ENCODE data around the gene NUP133.
"Not testable (repeated sequence)": the region's sequence is repeated elsewhere in the genome, so short reads cannot be mapped to it uniquely, and the experiment has no call there.

The NUP133 gene

GRCh38 chr1:229478852-229479251, 29.3 kb downstream of the NUP133 start:
- in situ Hi-C loops (cut with HindIII; ENCODE audit: low sequenced_read_pairs), result no loop called here
- TF ChIP-seq, protein P1, sequence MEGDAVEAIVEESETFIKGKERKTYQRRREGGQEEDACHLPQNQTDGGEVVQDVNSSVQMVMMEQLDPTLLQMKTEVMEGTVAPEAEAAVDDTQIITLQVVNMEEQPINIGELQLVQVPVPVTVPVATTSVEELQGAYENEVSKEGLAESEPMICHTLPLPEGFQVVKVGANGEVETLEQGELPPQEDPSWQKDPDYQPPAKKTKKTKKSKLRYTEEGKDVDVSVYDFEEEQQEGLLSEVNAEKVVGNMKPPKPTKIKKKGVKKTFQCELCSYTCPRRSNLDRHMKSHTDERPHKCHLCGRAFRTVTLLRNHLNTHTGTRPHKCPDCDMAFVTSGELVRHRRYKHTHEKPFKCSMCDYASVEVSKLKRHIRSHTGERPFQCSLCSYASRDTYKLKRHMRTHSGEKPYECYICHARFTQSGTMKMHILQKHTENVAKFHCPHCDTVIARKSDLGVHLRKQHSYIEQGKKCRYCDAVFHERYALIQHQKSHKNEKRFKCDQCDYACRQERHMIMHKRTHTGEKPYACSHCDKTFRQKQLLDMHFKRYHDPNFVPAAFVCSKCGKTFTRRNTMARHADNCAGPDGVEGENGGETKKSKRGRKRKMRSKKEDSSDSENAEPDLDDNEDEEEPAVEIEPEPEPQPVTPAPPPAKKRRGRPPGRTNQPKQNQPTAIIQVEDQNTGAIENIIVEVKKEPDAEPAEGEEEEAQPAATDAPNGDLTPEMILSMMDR (IDR thresholded peaks at IDR 0.05; ENCODE audit: low read depth, low read length, missing control alignments), result no peak
- no peak for DNase-seq (ENCODE audit: low read depth)
- H3K4me3 ChIP-seq (ENCODE audit: low read depth, low read length), result no peak overlapping the region

GRCh38 chr1:229475859-229476258, 32.3 kb downstream of the NUP133 start:
- H3K4me3 ChIP-seq (ENCODE audit: low read depth, low read length); in situ Hi-C loops (cut with HindIII; ENCODE audit: low sequenced_read_pairs); DNase-seq (ENCODE audit: low read depth): not testable (repeated sequence)

GRCh38 chr1:229474509-229474908, 33.6 kb downstream of the NUP133 start:
- H3K4me3 ChIP-seq (ENCODE audit: low read depth, low read length), result no peak overlapping the region
- in situ Hi-C loops (cut with HindIII; ENCODE audit: low sequenced_read_pairs), result no loop called here
- TF ChIP-seq, protein P1 (IDR thresholded peaks at IDR 0.05; ENCODE audit: low read depth, low read length, missing control alignments), result no peak
- DNase-seq (ENCODE audit: low read depth), result no peak

DNA sequence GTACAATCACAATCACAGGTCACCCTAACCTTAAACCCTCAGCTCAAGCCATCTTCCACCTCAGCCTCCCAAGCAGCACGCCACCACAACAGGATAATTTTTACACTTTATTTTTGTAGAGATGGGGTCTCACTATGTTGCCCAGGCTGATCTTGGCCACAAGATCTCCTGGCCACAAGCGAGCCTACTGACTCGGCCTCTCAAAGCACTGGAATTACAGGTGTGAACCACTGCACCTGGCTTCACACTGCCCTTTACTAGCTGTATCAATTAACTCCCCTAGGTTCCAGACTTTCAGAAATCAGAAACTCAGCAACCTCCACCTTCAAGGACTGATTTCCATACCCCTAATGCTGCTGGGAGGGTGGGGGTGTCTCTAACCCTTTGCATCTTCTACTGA, 37.0 kb downstream of the NUP133 start:
- TF ChIP-seq, protein P1 (IDR thresholded peaks at IDR 0.05; ENCODE audit: low read depth, low read length, missing control alignments), result no peak
- DNase-seq (ENCODE audit: low read depth), result no peak
- no peak overlapping the region for H3K4me3 ChIP-seq (ENCODE audit: low read depth, low read length)
- in situ Hi-C loops (cut with HindIII; ENCODE audit: low sequenced_read_pairs), result no loop called here

- TF ChIP-seq, protein P1 (IDR thresholded peaks at IDR 0.05; ENCODE audit: low read depth, low read length, missing control alignments), result no peak
- in situ Hi-C loops (cut with HindIII; ENCODE audit: low sequenced_read_pairs), result no loop called here
- no peak overlapping the region for H3K4me3 ChIP-seq (ENCODE audit: low read depth, low read length)
- DNase-seq (ENCODE audit: low read depth), result no peak
These were observed 37.6 kb downstream of the NUP133 start for GRCh38 chr1:229470406-229471043.

DNA sequence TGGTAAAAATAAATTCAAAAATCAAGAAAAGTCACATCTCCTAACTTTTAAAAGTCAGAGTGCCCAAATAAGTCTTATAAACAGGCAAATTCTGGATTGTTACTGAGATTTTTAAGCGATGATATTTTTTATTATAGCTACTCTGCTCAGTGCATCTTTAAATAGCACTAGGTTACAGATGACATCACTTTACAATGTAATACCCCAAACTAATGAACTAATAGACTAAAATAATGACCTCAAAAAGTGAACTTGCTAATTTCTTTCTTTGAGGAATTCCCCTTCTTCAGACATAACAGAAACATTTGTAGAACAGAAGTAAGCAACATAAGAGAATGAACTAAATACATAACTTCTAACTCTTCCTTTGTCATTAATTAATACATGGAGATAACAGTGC, 41.3 kb downstream of the NUP133 start:
- no peak overlapping the region for H3K4me3 ChIP-seq (ENCODE audit: low read depth, low read length)
- in situ Hi-C loops (cut with HindIII; ENCODE audit: low sequenced_read_pairs), result no loop called here
- TF ChIP-seq, protein P1 (IDR thresholded peaks at IDR 0.05; ENCODE audit: low read depth, low read length, missing control alignments), result no peak
- DNase-seq (ENCODE audit: low read depth), result no peak

DNA sequence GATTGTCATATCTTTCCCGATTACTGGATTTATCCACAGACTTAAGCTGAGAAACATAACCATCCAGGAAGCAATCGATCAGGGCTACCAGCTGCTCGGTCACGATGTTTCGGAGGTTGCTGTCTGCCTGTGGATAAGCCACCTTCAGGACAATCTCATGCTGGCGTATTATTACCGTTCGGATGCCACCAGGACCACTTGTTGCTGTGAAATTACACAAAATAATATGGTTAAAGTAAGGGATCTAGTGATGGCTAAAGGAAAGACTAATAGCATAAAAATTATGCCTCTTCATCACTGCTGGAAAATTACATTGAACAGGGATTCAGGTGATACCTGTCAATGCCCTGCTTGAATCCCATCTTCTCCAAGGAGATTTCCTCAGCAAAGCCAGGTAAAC, 43.5 kb downstream of the NUP133 start:
- in situ Hi-C loops (cut with HindIII; ENCODE audit: low sequenced_read_pairs), result no loop called here
- DNase-seq (ENCODE audit: low read depth), result no peak
- H3K4me3 ChIP-seq (ENCODE audit: low read depth, low read length), result no peak overlapping the region
- TF ChIP-seq, protein P1 (IDR thresholded peaks at IDR 0.05; ENCODE audit: low read depth, low read length, missing control alignments), result no peak

All from astrocyte of the cerebellum (primary cell).